Endothelial cell of umbilical vein (primary cell): Measurements from ENCODE around the gene DNAJC3.

Experiments
- EZH2 ChIP-seq: IDR thresholded peaks from 2 replicates; pipeline ENCODE4 v1.6.1; 2012; ENCODE audit warnings: borderline replicate concordance, low read depth, mild to moderate bottlenecking, moderate library complexity, low read length, inconsistent platforms; ENCODE audit not compliant: severe bottlenecking
- FOS ChIP-seq: IDR thresholded peaks from 2 replicates; pipeline ENCODE4 v1.6.1; 2011; ENCODE audit warnings: mild to moderate bottlenecking, low read length, moderate library complexity, borderline replicate concordance; ENCODE audit not compliant: insufficient read depth
- GATA2 ChIP-seq: IDR thresholded peaks from 2 replicates; pipeline ENCODE4 v1.7.0; 2011; ENCODE audit warnings: low read depth, mild to moderate bottlenecking, moderate library complexity, mixed read lengths, low read length; ENCODE audit not compliant: insufficient read length, insufficient read depth
- POLR2A ChIP-seq: IDR thresholded peaks from 2 replicates; pipeline ENCODE4 v1.6.1; 2012; ENCODE audit warnings: low read depth, mild to moderate bottlenecking, control low read depth, low read length
- POLR2AphosphoS5 ChIP-seq: IDR thresholded peaks from 2 replicates; pipeline ENCODE4 v1.6.1; 2012; ENCODE audit warnings: low read depth, mild to moderate bottlenecking, control low read depth, low read length, moderate library complexity; ENCODE audit not compliant: insufficient read depth
- TF ChIP-seq, protein P1 (sequence below), 2 donors: IDR thresholded peaks; 1 replicate in 1 of 2; 2 replicates in 1 of 2; pipeline ENCODE4 v1.5.1; 2011; ENCODE audit warnings: low read length in 2 of 2, mild to moderate bottlenecking in 2 of 2, moderate library complexity in 2 of 2, control low read depth in 1 of 2, inconsistent platforms in 1 of 2, low read depth in 1 of 2; ENCODE audit not compliant: insufficient read depth in 1 of 2; ENCODE audit errors: extremely low read depth in 1 of 2
- TF ChIP-seq, protein P2 (sequence below): IDR thresholded peaks from 2 replicates; pipeline ENCODE4 v1.6.1; 2011; ENCODE audit not compliant: insufficient read depth, insufficient read length

DNA sequence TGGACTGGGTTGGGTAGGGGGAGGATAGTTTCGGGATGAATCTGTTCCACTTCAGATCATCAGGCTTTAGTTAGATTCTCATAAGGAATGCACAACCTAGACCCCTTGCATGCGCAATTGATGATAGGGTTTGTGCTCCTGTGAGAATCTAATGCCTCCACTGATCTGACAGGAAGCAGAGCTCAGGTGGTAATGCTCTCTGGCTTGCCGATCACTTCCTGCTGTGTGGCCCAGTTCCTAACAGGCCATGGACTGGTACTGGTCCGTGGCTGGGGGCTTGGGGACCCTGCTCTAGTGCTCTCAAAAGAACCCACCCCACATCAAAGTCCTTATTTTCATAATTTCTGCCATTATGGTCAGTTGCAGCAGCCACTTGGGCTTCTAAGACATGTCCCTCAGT is 30.1 kb downstream of the DNAJC3 start:
- no peak for TF ChIP-seq POLR2A
- TF ChIP-seq EZH2: no peak
- TF ChIP-seq, protein P1, sequence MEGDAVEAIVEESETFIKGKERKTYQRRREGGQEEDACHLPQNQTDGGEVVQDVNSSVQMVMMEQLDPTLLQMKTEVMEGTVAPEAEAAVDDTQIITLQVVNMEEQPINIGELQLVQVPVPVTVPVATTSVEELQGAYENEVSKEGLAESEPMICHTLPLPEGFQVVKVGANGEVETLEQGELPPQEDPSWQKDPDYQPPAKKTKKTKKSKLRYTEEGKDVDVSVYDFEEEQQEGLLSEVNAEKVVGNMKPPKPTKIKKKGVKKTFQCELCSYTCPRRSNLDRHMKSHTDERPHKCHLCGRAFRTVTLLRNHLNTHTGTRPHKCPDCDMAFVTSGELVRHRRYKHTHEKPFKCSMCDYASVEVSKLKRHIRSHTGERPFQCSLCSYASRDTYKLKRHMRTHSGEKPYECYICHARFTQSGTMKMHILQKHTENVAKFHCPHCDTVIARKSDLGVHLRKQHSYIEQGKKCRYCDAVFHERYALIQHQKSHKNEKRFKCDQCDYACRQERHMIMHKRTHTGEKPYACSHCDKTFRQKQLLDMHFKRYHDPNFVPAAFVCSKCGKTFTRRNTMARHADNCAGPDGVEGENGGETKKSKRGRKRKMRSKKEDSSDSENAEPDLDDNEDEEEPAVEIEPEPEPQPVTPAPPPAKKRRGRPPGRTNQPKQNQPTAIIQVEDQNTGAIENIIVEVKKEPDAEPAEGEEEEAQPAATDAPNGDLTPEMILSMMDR (IDR thresholded peaks at IDR 0.05; ENCODE audit: extremely low read depth in 1 of 2, insufficient read depth in 1 of 2, low read depth in 1 of 2, low read length in 2 of 2): no peak
- TF ChIP-seq POLR2AphosphoS5: no peak
- TF ChIP-seq, protein P2, sequence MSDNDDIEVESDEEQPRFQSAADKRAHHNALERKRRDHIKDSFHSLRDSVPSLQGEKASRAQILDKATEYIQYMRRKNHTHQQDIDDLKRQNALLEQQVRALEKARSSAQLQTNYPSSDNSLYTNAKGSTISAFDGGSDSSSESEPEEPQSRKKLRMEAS: no peak
- TF ChIP-seq FOS: no peak
- no peak for TF ChIP-seq GATA2
